ENCODE results near the gene RPL23. TPM values are rescaled to one million over a fixed set of nuclear protein-coding genes. Genes with fewer than 3 reads are reported as not detected.

RPL23 gene
- total RNA-seq, 1 experiment from 2014 or later, result 1,631 TPM

DNA sequence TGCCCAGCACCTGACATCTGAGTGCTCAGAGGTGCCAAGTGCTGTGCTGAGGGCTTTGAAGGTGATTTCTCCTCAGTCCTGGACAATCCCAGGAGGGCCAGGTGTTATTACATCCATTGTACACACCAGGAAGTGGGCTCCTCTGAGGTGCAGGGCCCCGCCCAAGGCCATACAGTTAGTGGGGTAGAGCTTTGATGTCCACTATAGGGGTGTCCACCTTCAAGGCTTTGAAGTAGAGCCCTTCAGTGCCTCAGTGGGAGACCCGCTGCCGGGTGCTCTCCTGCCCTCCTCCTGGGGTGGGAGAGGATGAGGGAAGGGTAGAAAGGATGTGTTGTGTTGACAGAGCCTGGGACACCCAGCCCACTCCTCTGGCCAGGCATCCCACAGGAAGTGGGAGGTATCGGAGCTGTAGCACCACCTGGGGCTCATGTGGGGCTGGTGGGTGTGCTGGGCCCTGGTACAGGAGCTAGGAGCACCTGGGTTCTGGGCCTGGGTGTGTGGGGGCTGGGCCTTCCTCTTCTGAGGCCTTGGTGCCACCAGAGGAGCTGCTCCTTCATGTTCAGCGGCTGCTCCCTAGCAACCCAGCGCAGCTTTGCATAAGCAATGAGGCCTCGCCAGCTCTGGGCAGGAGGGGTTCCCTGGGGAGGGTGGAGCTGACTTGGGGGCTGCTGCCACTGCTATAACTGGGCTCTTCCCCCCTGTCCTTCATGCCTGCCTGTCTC is 23.8 kb upstream of the RPL23 start:
- no peaks in the 10 kb centered on the region for H4K20me1 ChIP-seq (ENCODE audit: insufficient read depth)
- H3K27ac ChIP-seq (ENCODE audit: low read depth, low read length), result no peak overlapping the region; the same call in 1 of the 2 replicates
- ATAC-seq, result no peak
- H3K9me2 ChIP-seq (ENCODE audit: insufficient read depth), result no peaks in the 10 kb centered on the region
- intact Hi-C loops (cut with micrococcal nuclease), result no loop called here
- RAD21 ChIA-PET (ENCODE audit: low non-redundant PET in 1 of 2, low total read pairs in 2 of 2, uncharacterized antibody in 2 of 2, unreplicated experiment in 2 of 2), result interaction anchor here in 1 of 2 experiments (0.5 kb wide), 1 partner anchor 279 kb away, joined by 3 read pairs; no protein-coding TSS in a partner anchor
- no TSS peak for BruUV-seq (replicated peaks)
- H3K36me3 ChIP-seq (ENCODE audit: control insufficient read depth in 1 of 2, insufficient read depth in 2 of 2, low read length in 2 of 2), result peaks cover 15% of the 10 kb centered on the region in 2 experiments; a peak in 3 of 4 replicates
- no peak overlapping the region for H3K9ac ChIP-seq (ENCODE audit: low read length)
- CTCF ChIA-PET, result interaction anchor here (0.9 kb wide), 1 partner anchor 106 kb away, joined by 3 read pairs; no protein-coding TSS in a partner anchor
- peaks cover 73 to 95% of the 10 kb centered on the region in 2 experiments for H3K4me1 ChIP-seq (ENCODE audit: control insufficient read depth in 1 of 2, insufficient read depth in 2 of 2, low read length in 2 of 2)
- no peak for TF ChIP-seq POLR2A (IDR thresholded peaks at IDR 0.05; ENCODE audit: borderline replicate concordance, extremely low read depth, insufficient read depth, insufficient read length)
- no peak for TF ChIP-seq EZH2phosphoT487 (IDR thresholded peaks at IDR 0.05; ENCODE audit: borderline replicate concordance)
- no peak for TF ChIP-seq POLR2AphosphoS5 (IDR thresholded peaks at IDR 0.05; ENCODE audit: low read depth, low read length)
- TF ChIP-seq ELF1 (IDR thresholded peaks at IDR 0.05; ENCODE audit: borderline replicate concordance, low read depth), result no peak
- TF ChIP-seq, protein P1, sequence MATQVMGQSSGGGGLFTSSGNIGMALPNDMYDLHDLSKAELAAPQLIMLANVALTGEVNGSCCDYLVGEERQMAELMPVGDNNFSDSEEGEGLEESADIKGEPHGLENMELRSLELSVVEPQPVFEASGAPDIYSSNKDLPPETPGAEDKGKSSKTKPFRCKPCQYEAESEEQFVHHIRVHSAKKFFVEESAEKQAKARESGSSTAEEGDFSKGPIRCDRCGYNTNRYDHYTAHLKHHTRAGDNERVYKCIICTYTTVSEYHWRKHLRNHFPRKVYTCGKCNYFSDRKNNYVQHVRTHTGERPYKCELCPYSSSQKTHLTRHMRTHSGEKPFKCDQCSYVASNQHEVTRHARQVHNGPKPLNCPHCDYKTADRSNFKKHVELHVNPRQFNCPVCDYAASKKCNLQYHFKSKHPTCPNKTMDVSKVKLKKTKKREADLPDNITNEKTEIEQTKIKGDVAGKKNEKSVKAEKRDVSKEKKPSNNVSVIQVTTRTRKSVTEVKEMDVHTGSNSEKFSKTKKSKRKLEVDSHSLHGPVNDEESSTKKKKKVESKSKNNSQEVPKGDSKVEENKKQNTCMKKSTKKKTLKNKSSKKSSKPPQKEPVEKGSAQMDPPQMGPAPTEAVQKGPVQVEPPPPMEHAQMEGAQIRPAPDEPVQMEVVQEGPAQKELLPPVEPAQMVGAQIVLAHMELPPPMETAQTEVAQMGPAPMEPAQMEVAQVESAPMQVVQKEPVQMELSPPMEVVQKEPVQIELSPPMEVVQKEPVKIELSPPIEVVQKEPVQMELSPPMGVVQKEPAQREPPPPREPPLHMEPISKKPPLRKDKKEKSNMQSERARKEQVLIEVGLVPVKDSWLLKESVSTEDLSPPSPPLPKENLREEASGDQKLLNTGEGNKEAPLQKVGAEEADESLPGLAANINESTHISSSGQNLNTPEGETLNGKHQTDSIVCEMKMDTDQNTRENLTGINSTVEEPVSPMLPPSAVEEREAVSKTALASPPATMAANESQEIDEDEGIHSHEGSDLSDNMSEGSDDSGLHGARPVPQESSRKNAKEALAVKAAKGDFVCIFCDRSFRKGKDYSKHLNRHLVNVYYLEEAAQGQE (IDR thresholded peaks at IDR 0.05; ENCODE audit: low read depth), result no peak
- TF ChIP-seq YY1 (IDR thresholded peaks at IDR 0.05; ENCODE audit: extremely low read depth, insufficient replicate concordance, low read depth, low read length), result no peak
- H3K79me2 ChIP-seq (ENCODE audit: insufficient read depth, low read length), result peaks cover 96% of the 10 kb centered on the region
- DNase-seq (ENCODE audit: low read depth, low spot score), result no peak
- POLR2A ChIA-PET, result interaction anchor here (1.2 kb wide), 1 partner anchor 8 kb away, joined by 3 read pairs; the partner anchor contains the start of gene LASP1
- H3K4me3 ChIP-seq (replicated peaks in 1 of 2; ENCODE audit: low read depth in 1 of 2, low read length in 2 of 2), result no peak overlapping the region
- no peaks in the 10 kb centered on the region for H3K9me3 ChIP-seq (ENCODE audit: control insufficient read depth in 1 of 2, insufficient read depth in 1 of 2, low read depth in 1 of 2, low read length in 2 of 2)
- H2AFZ ChIP-seq (ENCODE audit: low read depth, low read length, poor library complexity, severe bottlenecking), result no peak overlapping the region
- H3K27me3 ChIP-seq (ENCODE audit: insufficient read depth, low read length), result no peaks in the 10 kb centered on the region
- H3K4me2 ChIP-seq (ENCODE audit: low read length), result peak overlapping the region; percentile 35; the same call in 1 of the 2 replicates
